Cardiac fibroblast (primary cell): Measurements from ENCODE around the gene AIRE.

Experiments
- DNase-seq, 2 donors: peaks; one replicate each; pipeline versions ENCODE4 v3.0.0 to v3.0.0-alpha.2; 2010; ENCODE audit warnings: low read depth in 2 of 2
- H3K4me3 ChIP-seq, 2 donors: replicated peaks in 1 of 2; 1 replicate in 1 of 2; 2 replicates in 1 of 2; pipeline ENCODE4 v1.5.1; 2011; ENCODE audit warnings: low read depth in 2 of 2, low read length in 2 of 2, mild to moderate bottlenecking in 2 of 2, moderate library complexity in 1 of 2
- CTCF ChIP-seq: IDR thresholded peaks from one replicate; pipeline ENCODE4 v1.5.1; 2011; ENCODE audit warnings: low read depth, mild to moderate bottlenecking, low read length, inconsistent platforms

The AIRE gene

GRCh38 chr21:44283948-44284347, 1.7 kb upstream of the AIRE start:
- TF ChIP-seq CTCF = no peak
- no peak overlapping the region for H3K4me3 ChIP-seq
- no peak for DNase-seq

DNA sequence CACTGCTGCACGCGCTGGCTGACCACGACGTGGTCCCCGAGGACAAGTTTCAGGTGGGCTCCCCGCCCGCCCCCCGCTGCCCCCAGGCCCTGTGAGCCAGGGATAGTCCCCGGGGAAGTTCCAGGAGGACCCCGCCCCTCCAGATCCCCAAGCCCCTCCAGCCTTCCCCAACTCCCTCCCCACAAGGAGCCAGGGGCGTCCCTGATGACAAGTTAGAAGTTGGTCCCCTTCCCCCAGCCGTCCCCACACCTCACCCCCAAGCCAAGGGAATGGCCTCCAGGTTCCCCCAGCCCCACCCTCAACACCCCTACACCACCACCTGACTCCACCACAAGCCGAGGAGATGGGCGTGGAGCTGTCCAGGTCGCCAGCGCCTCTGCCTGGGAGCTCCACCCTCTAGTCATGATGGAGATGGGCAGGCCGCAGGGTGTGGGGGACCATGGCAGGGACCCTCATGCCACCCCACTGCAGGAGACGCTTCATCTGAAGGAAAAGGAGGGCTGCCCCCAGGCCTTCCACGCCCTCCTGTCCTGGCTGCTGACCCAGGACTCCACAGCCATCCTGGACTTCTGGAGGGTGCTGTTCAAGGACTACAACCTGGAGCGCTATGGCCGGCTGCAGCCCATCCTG, 525 bp downstream of the AIRE start:
- H3K4me3 ChIP-seq = no peak overlapping the region
- DNase-seq = no peak
- no peak for TF ChIP-seq CTCF

GRCh38 chr21:44286716-44287632, 1.3 kb downstream of the AIRE start:
- no peak overlapping the region for H3K4me3 ChIP-seq
- no peak for TF ChIP-seq CTCF
- DNase-seq = no peak

- H3K4me3 ChIP-seq = no peak overlapping the region
- DNase-seq = no peak
- TF ChIP-seq CTCF = no peak
Measured at GRCh38 chr21:44288251-44289110, 2.8 kb downstream of the AIRE start.

DNA sequence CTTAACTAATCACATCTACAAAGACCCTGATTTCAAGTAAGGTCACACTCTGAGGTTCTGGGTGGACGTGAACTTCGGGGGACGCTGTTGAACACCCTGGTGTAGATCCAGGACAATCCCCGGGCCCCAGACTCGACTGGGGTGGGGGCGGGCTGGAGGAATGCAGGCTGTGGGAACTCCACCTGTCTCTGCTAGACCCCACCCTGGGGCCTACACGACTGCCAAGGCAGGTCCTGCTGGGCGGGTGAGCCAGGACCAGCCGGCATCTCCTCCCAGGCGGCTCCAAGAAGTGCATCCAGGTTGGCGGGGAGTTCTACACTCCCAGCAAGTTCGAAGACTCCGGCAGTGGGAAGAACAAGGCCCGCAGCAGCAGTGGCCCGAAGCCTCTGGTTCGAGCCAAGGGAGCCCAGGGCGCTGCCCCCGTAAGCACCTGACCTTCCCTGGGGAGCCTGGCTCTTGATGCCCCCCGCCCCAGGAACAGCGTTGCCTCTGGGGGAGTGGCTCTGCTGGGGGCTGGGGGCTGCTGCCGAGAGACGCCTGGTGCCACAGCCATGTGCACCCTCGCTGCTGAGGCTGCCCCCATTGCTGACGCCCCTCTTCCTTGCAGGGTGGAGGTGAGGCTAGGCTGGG, 3.8 kb downstream of the AIRE start:
- no peak overlapping the region for H3K4me3 ChIP-seq
- no peak for DNase-seq
- TF ChIP-seq CTCF = no peak
